LNCaP clone FGC (cell line): ENCODE measurements around the gene LACTBL1.
A peak's percentile ranks its signal among the peaks of the same experiment; 100 is the strongest.

Experiments used
- DNase-seq: peaks from one replicate; pipeline ENCODE4 v3.0.0-alpha.2; 2011; ENCODE audit warnings: low read depth
- H3K4me3 ChIP-seq: 2 replicates; pipeline ENCODE4 v1.5.1; 2011; ENCODE audit warnings: mild to moderate bottlenecking, low read depth, low read length, control low read depth
- CTCF ChIP-seq: IDR thresholded peaks from 2 replicates; pipeline ENCODE4 v1.5.1; 2012; ENCODE audit warnings: mild to moderate bottlenecking; ENCODE audit not compliant: control insufficient read depth, insufficient read depth; ENCODE audit errors: extremely low read depth

Gene LACTBL1

GRCh38 chr1:22972760-22973159 is at the start of gene LACTBL1:
LACTBL1 (minus strand) TSS chr1:22972866; CDS start chr1:22972316, 550 bp downstream.
- DNase-seq: no peak
- TF ChIP-seq CTCF: no peak
- no peak within 1 kb of the TSS for H3K4me3 ChIP-seq

- no peak for TF ChIP-seq CTCF
- H3K4me3 ChIP-seq: no peak overlapping the region
- no peak for DNase-seq
These were observed 49.2 kb upstream of the LACTBL1 start for GRCh38 chr1:23021834-23022233.

GRCh38 chr1:23020706-23021405 is 48.2 kb upstream of the LACTBL1 start:
- peak overlapping the region; percentile 81 for H3K4me3 ChIP-seq
- no peak for TF ChIP-seq CTCF
- no peak for DNase-seq

GRCh38 chr1:23019863-23020625 is 47.4 kb upstream of the LACTBL1 start:
- no peak for DNase-seq
- peak overlapping the region; percentile 81 for H3K4me3 ChIP-seq
- TF ChIP-seq CTCF: no peak

GRCh38 chr1:23019094-23019862 is 46.6 kb upstream of the LACTBL1 start, which contains the start of gene KDM1A:
KDM1A (plus strand) TSS chr1:23019468; CDS start chr1:23019597, 129 bp downstream.
- TF ChIP-seq CTCF: no peak
- peak within 1 kb of the TSS; percentile 81 for H3K4me3 ChIP-seq
- peak; percentile 84 for DNase-seq

- no peak for DNase-seq
- no peak for TF ChIP-seq CTCF
- peak overlapping the region; percentile 81 for H3K4me3 ChIP-seq
These were observed 46.0 kb upstream of the LACTBL1 start for GRCh38 chr1:23018661-23019093.
